ENCODE data around the gene SORL1.
A peak's percentile ranks its signal among the peaks of the same experiment; 100 is the strongest.
"Not testable (repeated sequence)": the region's sequence is repeated elsewhere in the genome, so short reads cannot be mapped to it uniquely, and the experiment has no call there.

The SORL1 gene

GRCh38 chr11:121630041-121630440 is 177.9 kb downstream of the SORL1 start:
- DNase-seq: no peak

- no peak for DNase-seq
These were observed 179.3 kb downstream of the SORL1 start for GRCh38 chr11:121631456-121631855.

GRCh38 chr11:121634273-121634672 is 182.2 kb downstream of the SORL1 start:
- no peak for DNase-seq

GRCh38 chr11:121634889-121635288 is 182.8 kb downstream of the SORL1 start:
- DNase-seq: peak; percentile 78 to 88

GRCh38 chr11:121636081-121636799 is 184.1 kb downstream of the SORL1 start:
- no peak for DNase-seq

- peak in 1 of 2 donors; percentile 2 for DNase-seq
These were observed 184.7 kb downstream of the SORL1 start for GRCh38 chr11:121636800-121637176.

GRCh38 chr11:121637587-121637986 is 185.5 kb downstream of the SORL1 start:
- not testable (repeated sequence) for DNase-seq

- DNase-seq: peak; percentile 44 to 81
These were observed 191.5 kb downstream of the SORL1 start for GRCh38 chr11:121643479-121644186.

GRCh38 chr11:121644187-121644512 is 192.0 kb downstream of the SORL1 start:
- DNase-seq: no peak

- DNase-seq: peak; percentile 16 to 26
These were observed 192.9 kb downstream of the SORL1 start for GRCh38 chr11:121645001-121645400.

- DNase-seq: no peak
These were observed 193.5 kb downstream of the SORL1 start for GRCh38 chr11:121645596-121645995.

GRCh38 chr11:121648306-121648705 is 196.2 kb downstream of the SORL1 start:
- no peak for DNase-seq

- DNase-seq: no peak
These were observed 197.7 kb downstream of the SORL1 start for GRCh38 chr11:121649798-121650197.

GRCh38 chr11:121650351-121651256 is 198.5 kb downstream of the SORL1 start:
- no peak for DNase-seq

GRCh38 chr11:121651257-121651605 is 199.1 kb downstream of the SORL1 start:
- DNase-seq: no peak

GRCh38 chr11:121652971-121653370 is 200.9 kb downstream of the SORL1 start:
- no peak for DNase-seq

- DNase-seq: no peak
These were observed 202.2 kb downstream of the SORL1 start for GRCh38 chr11:121654259-121654842.

- peak in 1 of 2 donors; percentile 2 for DNase-seq
These were observed 202.9 kb downstream of the SORL1 start for GRCh38 chr11:121654843-121655536.

GRCh38 chr11:121655537-121656327 is 203.6 kb downstream of the SORL1 start:
- DNase-seq: peak; percentile 90 to 92

- no peak for DNase-seq
These were observed 204.4 kb downstream of the SORL1 start for GRCh38 chr11:121656328-121657090.

- no peak for DNase-seq
These were observed 205.0 kb downstream of the SORL1 start for GRCh38 chr11:121657146-121657545.
